T-helper 1 cell treated with Interleukin-12 subunit alpha and Interleukin-12 subunit beta and Interleukin-4 antibody, amounts not matched to agents 30 ng/mL and 1 ng/mL, for 36 hours (primary cell): Measurements from ENCODE around the gene ONECUT3. TPM values are rescaled to one million over a fixed set of nuclear protein-coding genes. Genes with fewer than 3 reads are reported as not detected.

Experiments
- intact Hi-C: fragments of 100-400 bp; cut with micrococcal nuclease; formaldehyde crosslinking; loops from one replicate; pipeline ENCODE4 v1.15.1; 2024
- total RNA-seq: library from RNA; stranded (reverse); gene quantifications from 2 replicates; pipeline ENCODE4 v1.2.3, GENCODE V29; 2022

ONECUT3 gene
- total RNA-seq, 1 donor from 2014 or later, result not detected

DNA sequence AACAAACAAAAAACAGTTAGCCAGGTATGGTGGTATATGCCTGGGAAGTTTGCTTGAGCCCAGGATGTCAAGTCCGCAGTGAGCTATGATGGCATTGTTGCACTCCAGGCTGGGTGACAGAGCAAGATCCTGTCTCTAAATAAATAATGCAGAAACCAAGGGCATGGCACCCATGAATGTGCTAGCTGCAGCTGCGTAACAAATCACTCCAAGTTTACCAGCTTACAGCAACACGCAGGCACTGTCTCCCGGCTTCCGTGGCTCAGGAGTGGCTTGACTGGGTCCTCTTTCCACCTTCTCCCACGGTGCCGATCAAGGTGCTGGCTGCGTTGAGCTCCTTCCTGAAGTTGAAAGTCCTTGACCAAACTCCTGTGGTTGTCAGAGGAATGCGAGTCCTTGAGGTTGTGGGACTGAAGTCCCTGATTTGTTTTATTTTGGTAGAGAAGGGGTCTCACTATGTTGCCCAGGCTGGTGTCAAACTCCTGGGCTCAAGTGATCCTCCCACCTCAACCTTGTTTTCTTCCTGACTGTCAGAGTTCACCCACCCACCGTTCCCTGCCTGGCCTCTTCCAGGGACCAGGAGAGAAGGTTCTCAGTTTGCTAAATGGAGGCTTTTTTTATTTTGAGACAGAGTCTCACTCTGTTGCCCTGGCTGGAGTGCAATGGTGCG, 13.2 kb upstream of the ONECUT3 start:
- intact Hi-C loops, result no loop called here

DNA sequence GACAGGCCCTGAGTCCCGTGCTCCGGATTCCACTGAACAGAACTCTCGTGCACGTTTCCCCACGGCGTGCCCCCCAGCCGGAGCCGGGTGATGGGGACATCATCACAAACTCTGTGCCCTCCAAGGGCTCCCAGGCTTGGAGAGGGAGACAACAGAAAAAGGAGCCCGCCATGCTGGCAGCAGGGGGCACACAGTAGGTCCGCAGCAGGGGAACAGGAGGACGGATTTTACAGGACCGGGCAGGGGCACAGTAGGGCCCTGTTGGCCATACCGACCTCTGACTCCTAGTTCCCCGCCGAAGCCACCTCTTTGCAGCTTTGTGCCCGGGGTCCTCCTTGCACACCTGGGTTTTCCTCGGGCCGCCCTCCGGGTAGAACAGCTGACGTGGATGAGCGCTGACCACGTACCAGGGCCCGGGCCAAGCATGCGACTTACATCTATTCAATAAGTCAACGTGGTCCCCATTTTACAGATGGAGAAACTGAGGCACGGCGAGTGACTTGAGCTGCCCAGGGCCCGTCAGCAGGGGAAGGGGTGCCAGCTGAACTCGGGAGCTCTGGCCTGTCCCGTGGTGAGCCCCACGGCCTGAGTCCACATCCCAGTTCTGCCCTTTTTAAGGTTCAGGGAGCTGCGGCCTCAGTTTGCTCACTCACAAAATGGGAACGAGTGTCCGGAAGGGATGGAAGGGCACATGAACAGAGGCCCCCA, 10.2 kb upstream of the ONECUT3 start:
- intact Hi-C loops, result no loop called here

DNA sequence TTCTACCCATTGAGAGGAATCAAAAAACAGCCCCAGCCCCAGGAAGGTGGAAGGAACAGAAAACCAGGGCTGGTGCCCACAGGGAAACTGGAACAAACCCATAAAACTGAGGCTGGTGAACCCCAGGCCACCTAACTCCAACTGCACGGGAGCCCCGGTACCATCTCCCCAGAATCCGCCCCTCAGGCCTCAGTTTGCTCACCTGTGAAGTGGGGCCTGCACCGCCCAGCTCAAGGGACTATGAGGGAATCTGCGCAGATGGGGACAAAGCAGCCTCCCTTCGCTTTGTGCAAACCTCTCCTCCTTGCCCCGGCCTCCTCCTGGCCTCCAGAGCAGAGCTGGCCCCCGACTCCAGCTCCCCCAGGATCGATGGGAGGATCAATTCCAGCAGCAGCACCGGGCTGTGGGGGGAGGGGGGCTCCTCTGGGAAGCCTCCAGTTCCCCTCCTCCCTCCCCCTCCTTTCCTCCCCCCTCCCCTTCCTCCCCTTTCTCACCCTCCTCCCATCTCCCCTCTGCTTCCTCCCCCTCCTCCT, 9.1 kb upstream of the ONECUT3 start:
- intact Hi-C loops, result no loop called here

DNA sequence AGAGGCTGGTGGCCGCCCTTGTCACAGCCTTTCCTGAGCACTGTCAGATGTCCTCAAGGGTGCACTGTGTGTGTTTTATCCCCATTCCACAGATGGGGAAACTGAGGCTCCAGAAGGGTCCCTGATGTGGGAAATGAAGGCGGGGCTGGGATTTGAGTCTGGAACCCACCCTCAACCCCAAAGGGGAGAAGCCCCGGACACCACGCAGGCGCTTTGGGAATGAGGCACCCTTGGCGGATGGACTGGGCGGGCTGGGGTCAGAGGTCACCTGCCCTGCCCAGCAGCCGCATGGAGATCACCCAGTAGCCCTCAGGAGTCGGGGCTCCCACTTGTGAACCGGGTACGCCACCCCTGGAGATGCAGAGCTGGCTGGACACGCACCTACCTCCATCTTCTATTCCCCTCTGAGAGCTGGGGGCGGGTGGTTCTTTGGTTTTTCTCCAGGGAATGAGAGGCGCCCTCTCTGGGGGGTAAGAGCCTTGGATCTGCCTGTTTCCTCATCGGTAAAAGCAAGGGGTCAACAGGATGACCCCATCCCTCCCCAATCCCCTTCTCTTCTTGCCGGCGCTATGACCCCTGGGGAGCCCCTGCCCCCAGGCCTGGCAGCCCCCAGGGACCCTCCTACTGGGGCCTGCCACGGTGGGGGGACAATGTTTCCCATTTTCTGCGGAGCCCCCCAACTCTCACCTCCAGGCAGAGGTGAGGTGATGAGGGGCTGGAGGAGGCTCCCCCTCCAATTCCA, 8.3 kb upstream of the ONECUT3 start:
- intact Hi-C loops, result no loop called here

DNA sequence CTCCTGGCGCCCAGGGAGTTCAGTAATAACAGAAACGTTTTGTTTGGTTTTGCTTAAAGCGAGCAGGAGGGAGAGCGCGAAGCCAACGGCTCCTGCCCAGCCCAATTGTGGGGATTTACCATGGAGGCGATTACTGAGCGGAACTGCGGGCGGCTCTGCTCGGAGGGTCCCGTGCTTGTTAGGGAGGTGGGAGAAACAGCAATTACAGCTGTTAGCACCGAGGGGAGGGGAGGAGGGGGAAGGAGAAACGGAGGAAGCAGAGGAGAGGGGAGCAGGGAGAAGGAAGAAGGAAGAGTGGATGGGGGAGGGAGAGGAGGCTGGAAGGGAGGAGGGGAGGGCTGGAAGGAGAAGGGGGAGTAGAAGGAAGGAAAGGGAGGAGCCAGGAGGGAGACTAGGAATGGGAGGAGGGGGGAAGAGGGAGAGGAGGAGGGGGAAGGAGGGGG, 7.7 kb upstream of the ONECUT3 start:
- intact Hi-C loops, result no loop called here

DNA sequence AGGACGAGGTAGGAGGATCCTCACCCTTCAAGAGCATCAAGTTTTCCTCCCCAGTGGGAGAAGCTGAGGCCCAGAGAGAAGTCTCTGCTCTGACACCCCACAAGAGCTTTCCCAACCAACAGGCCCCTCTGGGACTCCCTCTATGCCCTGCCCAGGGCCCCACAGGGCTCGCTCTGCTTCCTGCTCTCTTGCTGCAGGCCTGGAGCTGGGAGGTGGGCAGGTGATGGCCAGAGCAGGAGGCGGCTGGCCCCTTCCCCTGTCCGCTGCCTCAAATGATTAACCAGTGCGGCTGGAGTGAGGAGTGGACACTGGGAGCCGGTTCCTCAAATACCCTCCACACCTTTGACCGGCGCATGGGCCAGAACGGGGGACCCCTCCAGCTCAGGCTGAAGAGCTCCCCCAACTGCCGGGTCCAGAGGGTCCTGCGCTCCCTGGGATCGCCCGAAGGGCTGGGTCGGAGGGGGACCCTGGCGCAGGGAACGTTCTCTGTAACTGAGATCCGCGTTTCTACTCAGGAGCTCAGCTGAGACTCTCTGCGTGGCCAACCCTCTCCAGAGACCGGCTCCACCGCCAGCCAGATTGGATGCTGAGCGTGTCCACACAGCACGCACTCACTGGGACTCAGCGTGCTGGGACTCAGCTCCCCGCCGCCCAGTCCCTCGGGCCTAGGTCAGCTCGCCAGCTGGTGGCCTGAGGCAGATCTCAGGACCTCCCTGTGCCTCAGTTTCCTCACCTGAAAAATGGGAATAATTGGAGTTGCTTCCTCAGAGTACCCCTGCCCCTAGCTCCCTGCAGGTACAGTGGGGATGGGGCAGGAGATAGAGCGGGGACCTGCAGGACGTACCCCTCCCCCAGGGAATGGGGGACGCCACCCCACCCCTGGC, 6.7 kb upstream of the ONECUT3 start:
- intact Hi-C loops, result no loop called here

DNA sequence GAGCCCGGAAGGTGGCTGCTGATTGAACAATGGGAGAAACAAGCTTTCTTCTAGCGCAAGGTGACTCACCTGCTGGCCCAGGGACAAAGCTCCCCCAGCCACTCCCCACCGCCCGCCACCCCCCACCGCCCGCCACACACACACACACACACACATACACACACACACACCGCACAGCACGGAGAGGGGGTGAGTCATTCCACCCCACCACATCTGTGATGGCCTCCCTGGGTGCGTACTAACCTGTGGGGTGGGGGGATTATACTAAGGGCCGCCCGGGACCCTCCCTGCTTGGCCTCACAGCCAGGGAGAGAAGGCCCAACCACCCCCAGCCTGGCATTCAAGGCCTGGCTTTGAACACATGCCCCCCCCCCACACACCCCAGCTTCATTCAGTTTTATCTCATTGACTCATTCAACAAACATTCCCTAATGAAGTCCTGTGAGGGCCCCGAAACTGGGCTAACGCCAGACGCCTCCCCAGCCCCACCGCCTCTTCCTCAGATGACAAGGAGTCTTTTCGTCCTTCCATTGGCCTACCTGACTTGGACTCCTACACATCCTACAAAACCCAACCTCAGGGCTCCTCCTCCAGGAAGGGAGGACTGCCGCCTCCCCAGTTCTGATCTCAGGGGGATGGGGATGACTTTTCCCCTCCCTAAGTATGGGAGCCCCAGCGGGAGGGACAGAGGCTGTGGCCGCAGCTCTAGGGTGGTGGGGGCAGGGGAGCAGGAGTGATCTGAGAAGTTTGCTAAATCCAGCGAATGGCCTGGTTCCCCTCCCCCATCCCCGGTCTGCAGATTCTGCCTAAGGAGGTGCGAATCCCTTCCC, 5.8 kb upstream of the ONECUT3 start:
- intact Hi-C loops, result no loop called here

DNA sequence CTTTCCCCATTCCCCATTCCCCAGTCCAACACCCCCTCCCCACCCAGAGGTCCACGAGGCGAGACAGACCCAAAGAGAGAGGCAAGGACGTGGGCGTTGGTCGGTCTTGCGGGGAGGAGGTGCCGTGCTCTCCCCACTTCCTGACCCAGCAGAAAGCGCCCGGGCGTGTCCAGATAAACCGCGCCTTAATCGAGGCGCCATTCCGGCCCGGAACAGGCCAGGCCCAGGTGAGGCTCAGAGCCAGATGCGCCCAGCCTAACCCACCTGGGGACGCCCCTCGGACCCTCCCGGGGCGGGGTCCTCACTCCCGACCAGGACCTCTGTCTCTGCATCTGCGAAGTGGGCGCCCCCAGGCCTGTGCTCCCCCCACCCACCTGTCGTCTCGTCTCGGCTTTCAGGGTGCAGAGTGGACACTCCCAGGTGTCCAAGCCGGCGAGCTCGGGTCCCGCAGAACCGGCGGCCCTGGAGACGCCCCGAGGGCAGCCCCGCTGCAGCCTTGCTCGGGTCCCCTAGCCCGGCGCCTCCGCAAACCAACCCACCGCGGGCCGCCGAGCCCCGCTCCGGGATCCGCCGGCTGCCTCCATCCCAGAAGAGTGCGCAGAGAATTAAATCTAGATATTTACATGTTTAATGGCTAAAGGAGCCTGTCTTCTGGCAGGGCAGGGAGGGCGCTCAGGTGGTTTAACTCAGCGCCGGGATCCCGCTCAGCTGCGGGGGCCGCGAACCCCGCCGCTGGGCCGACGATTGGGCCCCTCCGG, 5.0 kb upstream of the ONECUT3 start:
- intact Hi-C loops, result no loop called here

DNA sequence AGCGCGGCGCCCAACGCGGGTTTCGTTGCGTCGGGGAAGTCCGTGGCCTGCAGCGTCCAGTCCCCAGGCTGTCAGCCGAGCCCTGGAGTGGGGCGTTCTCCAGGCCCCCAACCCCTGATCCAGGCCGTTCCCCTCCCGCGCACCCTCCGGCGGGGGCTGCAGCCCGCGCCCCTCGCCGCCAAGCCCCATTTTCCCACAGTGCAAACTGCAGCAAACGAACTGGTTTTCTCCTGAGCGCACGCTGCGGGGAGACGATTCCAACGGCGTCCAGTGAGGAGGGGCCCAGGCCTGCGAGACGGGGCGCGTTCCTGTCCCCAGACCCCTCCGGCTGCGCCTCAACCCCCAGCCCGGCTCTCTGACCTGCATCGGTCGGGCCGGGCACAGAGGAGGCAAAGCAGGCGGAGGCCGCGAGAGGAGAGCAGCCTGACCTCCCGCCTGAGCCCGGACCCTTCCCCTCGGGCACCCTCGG, 4.4 kb upstream of the ONECUT3 start:
- intact Hi-C loops, result no loop called here

DNA sequence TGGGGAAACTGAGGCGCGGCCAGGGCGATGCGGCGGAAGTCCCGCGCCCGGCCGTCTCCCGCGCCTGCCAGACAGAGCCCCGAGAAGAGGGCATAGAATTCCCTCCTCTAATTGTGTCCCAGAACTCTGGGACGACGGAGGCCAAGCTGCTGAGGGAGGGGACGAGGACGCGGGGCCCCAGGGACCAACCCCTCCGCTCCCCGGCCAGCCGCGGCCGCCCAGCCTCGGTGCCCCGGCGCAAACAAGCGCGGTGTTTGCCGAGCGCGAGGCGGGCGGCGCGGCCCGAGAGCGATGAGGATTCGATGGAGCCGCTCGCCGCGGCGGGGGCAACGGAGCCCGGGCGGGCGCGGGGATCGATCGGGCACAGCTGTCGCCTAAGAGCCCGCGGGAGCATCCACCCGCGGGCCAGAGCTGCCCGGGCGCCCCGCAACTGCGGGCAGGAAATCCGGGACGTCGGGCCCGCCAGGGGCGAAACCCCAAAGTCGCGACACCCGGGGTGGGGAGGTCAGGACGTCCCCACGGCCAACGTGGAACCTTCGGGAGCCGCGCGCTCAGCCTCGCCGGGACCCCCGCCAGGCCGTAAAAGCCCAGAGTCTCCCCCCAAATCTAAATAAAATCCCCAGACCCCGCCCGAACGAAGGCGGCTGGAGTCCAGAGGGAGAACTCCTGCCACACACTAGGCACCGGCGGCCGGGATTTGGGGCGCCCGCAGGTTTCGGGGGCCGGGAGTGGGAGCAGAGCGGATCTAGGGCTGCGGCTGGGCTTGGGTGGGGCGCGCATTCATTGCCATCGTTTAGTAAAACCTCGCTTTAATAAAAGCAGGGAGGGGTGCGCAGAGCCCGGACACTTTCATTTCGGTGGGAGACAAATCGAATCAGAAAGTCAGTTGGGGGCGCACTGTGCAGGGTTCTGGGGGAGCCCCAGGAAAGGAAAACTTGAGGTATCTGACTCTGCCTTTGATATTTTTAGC, 3.6 kb upstream of the ONECUT3 start:
- intact Hi-C loops, result no loop called here

DNA sequence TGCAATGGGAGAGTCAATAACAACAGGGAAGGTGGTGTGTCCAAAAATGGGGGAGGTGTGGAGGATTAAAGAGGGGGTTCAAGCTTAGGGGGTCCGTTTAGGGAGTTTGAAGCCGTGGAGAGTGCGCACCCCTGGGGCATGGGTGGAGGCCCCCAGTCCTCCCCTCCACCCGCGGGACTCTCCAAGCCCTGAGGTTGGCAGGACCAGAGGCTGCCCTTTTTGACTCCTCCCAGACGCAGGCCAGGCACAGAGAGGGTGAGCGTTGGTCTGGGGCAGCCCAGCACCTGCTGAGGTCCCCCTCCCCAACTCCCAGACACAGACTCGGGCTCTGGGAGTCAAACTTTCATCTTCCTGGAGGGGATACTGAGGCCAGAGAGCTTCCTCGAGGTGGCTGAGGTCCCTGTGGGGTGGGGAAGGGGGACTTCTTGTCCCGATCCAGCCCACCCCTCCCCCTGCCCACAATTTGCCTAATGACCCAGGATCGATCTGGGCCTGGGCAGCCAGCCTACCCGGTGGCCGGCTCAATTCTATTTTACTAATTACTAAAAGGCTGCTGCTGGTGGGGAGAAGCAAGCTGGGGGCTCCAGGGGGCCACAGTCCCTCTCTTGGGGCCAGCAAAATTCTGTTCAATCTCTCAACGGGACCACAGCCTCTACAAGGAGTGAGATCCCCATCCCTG, 2.8 kb upstream of the ONECUT3 start:
- intact Hi-C loops, result no loop called here

DNA sequence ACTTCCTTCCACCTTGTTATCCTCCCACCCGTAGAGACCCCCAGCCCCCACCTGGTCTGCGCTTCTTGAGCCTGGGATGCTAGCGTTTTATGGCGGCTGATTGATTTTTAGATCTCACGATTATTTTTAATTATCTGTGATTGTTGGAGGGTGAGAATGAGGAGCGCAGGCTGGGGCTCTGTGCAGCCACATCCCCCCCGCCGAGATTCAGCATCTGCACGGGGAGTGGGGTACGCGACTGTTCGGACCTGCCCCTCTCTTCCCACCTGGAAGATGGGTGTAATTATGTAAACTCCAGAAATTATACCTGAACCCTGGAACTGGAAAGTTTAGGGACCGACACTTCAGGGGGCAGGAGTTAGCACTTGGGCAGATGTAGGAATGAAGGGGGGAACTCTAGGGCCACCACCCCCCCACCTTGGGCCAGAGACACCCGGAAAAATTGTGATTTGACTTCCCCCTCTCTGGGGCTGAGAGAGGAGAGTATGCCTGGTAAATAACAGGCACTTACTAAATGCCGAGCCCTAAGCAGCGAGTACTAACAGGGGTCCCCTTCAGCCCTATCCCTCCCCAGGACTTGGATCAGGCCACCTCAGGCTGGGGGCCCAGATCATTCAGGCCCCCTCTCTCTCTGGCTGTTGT, 1.8 kb upstream of the ONECUT3 start:
- intact Hi-C loops, result no loop called here

DNA sequence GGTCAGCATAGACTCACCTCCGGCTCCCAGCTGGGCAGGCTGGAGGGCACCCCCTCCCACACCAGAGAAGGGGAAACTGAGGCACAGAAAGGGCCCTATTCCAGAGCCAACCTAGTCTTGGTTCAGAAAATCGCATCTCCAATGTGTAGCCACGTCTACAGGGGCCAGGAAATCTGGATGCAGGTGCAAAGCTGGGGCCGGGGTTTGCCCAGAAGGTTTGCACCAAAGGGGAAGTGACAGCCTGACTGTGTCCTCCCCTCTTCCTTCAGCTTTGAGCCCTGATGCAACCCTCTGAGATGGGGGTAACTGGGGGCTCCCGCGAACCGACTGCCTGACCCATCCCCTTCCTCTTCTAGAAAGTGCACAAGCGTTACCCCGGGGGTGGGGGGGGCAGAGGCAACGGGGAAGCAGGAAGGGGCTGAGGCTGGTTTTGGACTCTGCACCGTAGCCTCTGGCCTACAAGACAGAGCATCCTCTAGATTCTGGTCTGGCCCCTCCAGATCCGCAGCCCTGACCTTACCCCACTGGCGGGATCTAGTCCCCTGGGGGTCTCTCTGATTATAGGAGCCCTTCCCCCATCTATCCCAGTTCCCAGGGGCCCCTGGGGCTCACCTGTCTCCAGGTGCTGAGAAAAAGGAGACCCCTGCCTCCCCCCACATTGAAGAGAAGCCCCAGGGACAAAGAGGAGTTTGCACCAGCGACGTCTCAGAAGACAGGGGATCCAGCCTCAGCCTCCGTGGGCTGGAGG, 1.1 kb upstream of the ONECUT3 start:
- intact Hi-C loops, result no loop called here

DNA sequence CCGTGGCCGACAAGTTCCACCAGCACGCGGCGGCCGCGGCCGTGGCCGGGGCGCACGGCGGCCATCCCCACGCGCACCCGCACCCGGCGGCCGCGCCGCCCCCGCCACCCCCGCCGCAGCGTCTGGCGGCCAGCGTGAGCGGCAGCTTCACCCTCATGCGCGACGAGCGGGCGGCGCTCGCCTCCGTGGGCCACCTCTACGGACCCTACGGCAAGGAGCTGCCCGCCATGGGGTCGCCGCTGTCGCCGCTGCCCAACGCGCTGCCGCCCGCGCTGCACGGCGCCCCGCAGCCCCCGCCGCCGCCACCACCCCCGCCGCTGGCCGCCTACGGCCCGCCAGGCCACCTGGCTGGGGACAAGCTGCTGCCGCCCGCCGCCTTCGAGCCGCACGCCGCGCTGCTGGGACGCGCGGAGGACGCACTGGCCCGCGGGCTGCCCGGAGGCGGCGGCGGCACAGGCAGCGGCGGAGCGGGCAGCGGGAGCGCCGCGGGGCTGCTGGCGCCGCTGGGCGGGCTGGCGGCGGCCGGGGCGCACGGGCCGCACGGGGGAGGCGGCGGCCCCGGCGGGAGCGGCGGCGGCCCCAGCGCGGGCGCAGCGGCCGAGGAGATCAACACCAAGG, 821 bp downstream of the ONECUT3 start:
- intact Hi-C loops, result no loop called here

DNA sequence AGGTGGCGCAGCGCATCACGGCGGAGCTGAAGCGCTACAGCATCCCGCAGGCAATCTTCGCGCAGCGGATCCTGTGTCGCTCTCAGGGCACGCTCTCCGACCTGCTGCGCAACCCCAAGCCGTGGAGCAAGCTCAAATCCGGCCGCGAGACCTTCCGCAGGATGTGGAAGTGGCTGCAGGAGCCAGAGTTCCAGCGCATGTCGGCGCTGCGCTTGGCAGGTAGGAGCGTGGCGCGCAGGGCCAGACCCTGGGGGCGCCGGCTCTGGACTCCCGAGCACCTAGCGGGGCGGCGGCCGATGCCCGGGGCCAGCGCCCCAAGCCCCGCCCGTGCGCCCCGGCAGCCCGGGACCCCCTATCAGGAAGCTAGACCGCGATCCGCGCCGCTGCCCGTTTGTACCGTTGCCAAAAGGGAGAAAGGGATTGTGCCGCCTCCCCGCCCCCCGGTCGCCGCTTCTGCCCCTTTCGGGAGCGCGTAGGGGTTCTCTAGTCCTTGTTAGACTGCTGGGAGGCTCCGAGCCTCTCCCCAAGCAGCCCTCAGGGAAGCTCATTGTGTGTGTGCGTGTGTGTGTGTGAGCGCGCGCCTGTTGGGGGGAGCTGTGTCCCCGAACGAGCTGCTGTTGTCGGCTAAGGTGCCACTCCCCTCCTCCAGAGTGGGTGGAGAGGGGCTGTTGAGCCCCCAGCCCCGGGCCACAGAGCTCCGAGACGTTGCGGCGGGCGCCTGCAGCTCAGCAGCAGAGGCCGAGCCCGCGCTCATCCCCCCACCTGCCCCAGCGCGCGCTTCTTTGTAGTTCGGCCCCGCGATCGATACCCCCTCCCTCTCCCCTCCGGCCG, 1.5 kb downstream of the ONECUT3 start:
- intact Hi-C loops, result no loop called here
